Tibial nerve (tissue), 4 donors: Measurements from ENCODE around the gene CMTM8. TPM values are rescaled to one million over a fixed set of nuclear protein-coding genes. Genes with fewer than 3 reads are reported as not detected.
"Not testable (repeated sequence)": the region's sequence is repeated elsewhere in the genome, so short reads cannot be mapped to it uniquely, and the experiment has no call there.

Experiments
- DNase-seq, 2 donors: peaks; one replicate each; pipeline ENCODE4 v3.0.0-alpha.2; 2019; ENCODE audit warnings: low spot score in 2 of 2
- H3K27ac ChIP-seq, 4 donors: fragments of 200-600 bp; sonication (generic) in 3 of 4; one replicate each; pipeline ENCODE4 v1.5.1; 2017 to 2019; ENCODE audit warnings: mild to moderate bottlenecking in 1 of 4
- H3K27me3 ChIP-seq, 2 donors: fragments of 200-600 bp; sonication (generic) in 1 of 2; one replicate each; pipeline versions ENCODE4 v1.5.1 to v1.6.0; 2017 to 2019
- H3K36me3 ChIP-seq, 3 donors: fragments of 200-600 bp; sonication (generic); one replicate each; pipeline ENCODE4 v1.5.1; 2018 to 2019
- H3K4me1 ChIP-seq, 4 donors: fragments of 200-600 bp; sonication (generic) in 3 of 4; one replicate each; pipeline ENCODE4 v1.5.1; 2017 to 2019
- H3K4me3 ChIP-seq, 4 donors: fragments of 200-600 bp; sonication (generic) in 3 of 4; one replicate each; pipeline ENCODE4 v1.5.1; 2017 to 2019; ENCODE audit warnings: mild to moderate bottlenecking in 1 of 4, moderate library complexity in 1 of 4
- H3K9me3 ChIP-seq, 4 donors: fragments of 200-600 bp; sonication (generic) in 3 of 4; one replicate each; pipeline ENCODE4 v1.5.1; 2017 to 2019
- EP300 ChIP-seq, 2 donors: sonication (generic); formaldehyde crosslinking; IDR thresholded peaks; one replicate each; pipeline ENCODE4 v1.6.1; 2017; ENCODE audit warnings: antibody characterized with exemption in 2 of 2, mild to moderate bottlenecking in 1 of 2
- POLR2A ChIP-seq, 2 donors: fragments of 450-650 bp; IDR thresholded peaks; one replicate each; pipeline ENCODE4 v1.6.1; 2017; ENCODE audit warnings: antibody characterized with exemption in 2 of 2, mild to moderate bottlenecking in 2 of 2, moderate library complexity in 2 of 2
- WGBS, 2 donors: methylation state at CpG; one replicate each; pipeline ENCODE4 v1.1.5; 2018; 5-methylcytosine and 5-hydroxymethylcytosine counted together
- total RNA-seq, 4 donors: library from RNA; depleted of rRNA; stranded (reverse); fragments of >200 nt; gene quantifications; one replicate each; pipeline ENCODE4 v1.1.0, GENCODE V29; 2016
- TF ChIP-seq, protein P1 (sequence below), 5 experiments: fragments of 200-600 bp in 3 of 5; fragments of 450-650 bp in 2 of 5; sonication (generic) in 3 of 5; IDR thresholded peaks; one replicate each; pipeline ENCODE4 v1.5.1; 2016 to 2019; ENCODE audit warnings: antibody characterized with exemption in 5 of 5, mild to moderate bottlenecking in 3 of 5, moderate library complexity in 2 of 5

Gene CMTM8
- total RNA-seq, 4 donors from 2014 or later = 2.9 to 8.4 (median 7.3) TPM

GRCh38 chr3:32219537-32219936, 18.9 kb upstream of the CMTM8 start:
- DNase-seq = no peak
- WGBS, 2 donors = 75 to 95% methylated on average over 4 of the region's 4 CpGs
- TF ChIP-seq EP300 (IDR thresholded peaks at IDR 0.05) = no peak
- no peak for TF ChIP-seq POLR2A (IDR thresholded peaks at IDR 0.05)
- TF ChIP-seq, protein P1, sequence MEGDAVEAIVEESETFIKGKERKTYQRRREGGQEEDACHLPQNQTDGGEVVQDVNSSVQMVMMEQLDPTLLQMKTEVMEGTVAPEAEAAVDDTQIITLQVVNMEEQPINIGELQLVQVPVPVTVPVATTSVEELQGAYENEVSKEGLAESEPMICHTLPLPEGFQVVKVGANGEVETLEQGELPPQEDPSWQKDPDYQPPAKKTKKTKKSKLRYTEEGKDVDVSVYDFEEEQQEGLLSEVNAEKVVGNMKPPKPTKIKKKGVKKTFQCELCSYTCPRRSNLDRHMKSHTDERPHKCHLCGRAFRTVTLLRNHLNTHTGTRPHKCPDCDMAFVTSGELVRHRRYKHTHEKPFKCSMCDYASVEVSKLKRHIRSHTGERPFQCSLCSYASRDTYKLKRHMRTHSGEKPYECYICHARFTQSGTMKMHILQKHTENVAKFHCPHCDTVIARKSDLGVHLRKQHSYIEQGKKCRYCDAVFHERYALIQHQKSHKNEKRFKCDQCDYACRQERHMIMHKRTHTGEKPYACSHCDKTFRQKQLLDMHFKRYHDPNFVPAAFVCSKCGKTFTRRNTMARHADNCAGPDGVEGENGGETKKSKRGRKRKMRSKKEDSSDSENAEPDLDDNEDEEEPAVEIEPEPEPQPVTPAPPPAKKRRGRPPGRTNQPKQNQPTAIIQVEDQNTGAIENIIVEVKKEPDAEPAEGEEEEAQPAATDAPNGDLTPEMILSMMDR (IDR thresholded peaks at IDR 0.05) = no peak
- no peaks in the 10 kb centered on the region for H3K36me3 ChIP-seq
- no peak overlapping the region for H3K4me3 ChIP-seq
- H3K27me3 ChIP-seq = no peaks in the 10 kb centered on the region
- no peak overlapping the region for H3K27ac ChIP-seq
- H3K4me1 ChIP-seq = no peaks in the 10 kb centered on the region
- peaks cover 0 to 9% (median 2%) of the 10 kb centered on the region in 4 donors for H3K9me3 ChIP-seq

GRCh38 chr3:32220006-32220405, 18.5 kb upstream of the CMTM8 start:
- TF ChIP-seq POLR2A (IDR thresholded peaks at IDR 0.05) (no peak), EP300 (IDR thresholded peaks at IDR 0.05) (no peak)
- TF ChIP-seq, protein P1 (IDR thresholded peaks at IDR 0.05) = no peak
- no peaks in the 10 kb centered on the region for H3K27me3 ChIP-seq
- no peaks in the 10 kb centered on the region for H3K36me3 ChIP-seq
- no peak overlapping the region for H3K4me3 ChIP-seq
- DNase-seq = no peak
- WGBS, 2 donors = 85 to 100% methylated on average over 1 of the region's 1 CpG
- peaks cover 0 to 9% (median 2%) of the 10 kb centered on the region in 4 donors for H3K9me3 ChIP-seq
- H3K27ac ChIP-seq = no peak overlapping the region
- no peaks in the 10 kb centered on the region for H3K4me1 ChIP-seq

DNA sequence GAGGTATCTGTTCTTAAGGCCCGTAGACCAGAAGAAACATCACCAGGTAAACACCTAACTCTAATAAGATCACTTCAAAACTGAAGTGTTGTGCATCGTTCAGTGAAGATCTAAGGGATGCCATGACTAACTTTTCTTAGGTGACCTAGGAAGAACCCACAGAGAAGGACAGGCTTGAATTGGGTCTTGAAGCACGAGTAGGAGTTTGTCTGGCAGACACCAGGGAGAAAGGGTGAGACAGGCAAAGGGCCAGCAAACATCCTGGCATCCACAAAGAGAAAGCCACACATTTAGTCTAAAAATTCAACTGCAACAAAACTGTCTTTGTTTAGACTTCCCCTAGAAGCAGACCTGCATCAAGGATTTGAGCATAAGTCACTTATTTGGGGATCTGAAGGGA, 15.5 kb upstream of the CMTM8 start:
- Histone ChIP-seq H3K4me3 (no peak overlapping the region), H3K27ac (no peak overlapping the region), H3K36me3 (no peaks in the 10 kb centered on the region), H3K27me3 (no peaks in the 10 kb centered on the region), H3K9me3 (peaks cover 0 to 9% (median 2%) of the 10 kb centered on the region in 4 donors), H3K4me1 (peaks cover 0 to 7% (median 0%) of the 10 kb centered on the region in 4 donors)
- TF ChIP-seq, protein P1 (IDR thresholded peaks at IDR 0.05) = no peak
- no peak for DNase-seq
- 82 to 91% methylated on average over 3 of the region's 3 CpGs for WGBS, 2 donors

DNA sequence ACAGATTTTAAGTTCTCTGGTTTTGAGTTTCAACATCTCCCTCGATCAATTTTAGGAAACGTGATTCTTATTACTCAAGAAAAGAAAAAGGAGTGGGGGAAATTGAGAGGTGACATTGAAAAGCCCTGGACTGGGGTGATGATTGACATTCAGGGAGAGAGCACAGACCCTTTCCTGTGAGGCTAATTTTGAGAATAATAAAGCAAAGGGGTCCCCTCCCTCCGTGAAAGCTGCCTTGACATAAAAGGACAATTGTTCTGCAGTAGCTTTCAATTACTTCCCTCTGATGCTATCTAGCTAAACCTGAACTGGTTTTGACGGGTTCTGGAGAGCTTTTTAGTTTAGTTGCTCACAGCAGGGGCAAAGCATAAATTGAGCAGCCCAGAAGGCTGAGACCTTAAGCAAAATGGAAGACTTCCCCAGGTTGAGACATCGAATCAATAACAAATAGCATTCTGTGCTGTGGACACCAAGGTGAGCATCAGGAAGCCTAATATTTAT, 14.4 kb upstream of the CMTM8 start:
- 31 to 38% methylated on average over 5 of the region's 5 CpGs for WGBS, 2 donors
- peaks cover 0 to 7% (median 2%) of the 10 kb centered on the region in 4 donors for H3K9me3 ChIP-seq
- TF ChIP-seq, protein P1 (IDR thresholded peaks at IDR 0.05) = no peak
- TF ChIP-seq EP300 (IDR thresholded peaks at IDR 0.05) = no peak
- TF ChIP-seq POLR2A (IDR thresholded peaks at IDR 0.05) = no peak

GRCh38 chr3:32226875-32227500, 11.5 kb upstream of the CMTM8 start:
- TF ChIP-seq POLR2A (IDR thresholded peaks at IDR 0.05) (no peak), EP300 (IDR thresholded peaks at IDR 0.05) (no peak)
- no peaks in the 10 kb centered on the region for H3K36me3 ChIP-seq
- 57 to 62% methylated on average over 2 of the region's 2 CpGs for WGBS, 2 donors

More for the DNA sequence above, 14.4 kb upstream of the CMTM8 start:
- H3K4me1 ChIP-seq = peaks cover 0 to 7% (median 0%) of the 10 kb centered on the region in 4 donors
- no peak overlapping the region for H3K27ac ChIP-seq
- DNase-seq = no peak
- no peaks in the 10 kb centered on the region for H3K27me3 ChIP-seq
- H3K4me3 ChIP-seq = no peak overlapping the region
- no peaks in the 10 kb centered on the region for H3K36me3 ChIP-seq

DNA sequence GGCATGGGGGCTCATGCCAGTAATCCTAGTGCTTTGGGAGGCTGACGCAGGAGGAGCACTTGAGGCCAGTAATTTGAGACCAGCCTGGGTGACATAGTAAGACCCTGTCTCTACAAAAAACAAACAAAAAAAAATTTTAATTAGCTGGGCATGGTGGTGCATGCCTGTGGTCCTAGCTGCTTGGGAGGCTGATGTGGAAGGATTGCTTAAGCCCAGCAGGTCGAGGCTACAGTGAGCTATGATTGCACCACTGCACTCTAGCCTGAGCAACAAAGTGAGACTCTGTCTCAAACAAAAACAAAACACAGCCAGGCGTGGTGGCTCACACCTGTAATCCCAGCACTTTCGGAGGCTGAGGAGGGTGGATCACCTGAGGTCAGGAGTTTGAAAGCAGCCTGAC, 9.7 kb upstream of the CMTM8 start:
- not testable (repeated sequence) for H3K9me3 ChIP-seq

More at GRCh38 chr3:32226875-32227500, 11.5 kb upstream of the CMTM8 start:
- Histone ChIP-seq H3K27ac (no peak overlapping the region), H3K4me3 (no peak overlapping the region), H3K4me1 (peaks cover 0 to 7% (median 0%) of the 10 kb centered on the region in 4 donors), H3K9me3 (no peaks in the 10 kb centered on the region), H3K27me3 (no peaks in the 10 kb centered on the region)
- no peak for DNase-seq

More for the DNA sequence above, 9.7 kb upstream of the CMTM8 start:
- not testable (repeated sequence) for H3K27me3 ChIP-seq, H3K27ac ChIP-seq, DNase-seq, H3K4me1 ChIP-seq, H3K36me3 ChIP-seq, H3K4me3 ChIP-seq
- 85 to 91% methylated on average over 4 of the region's 4 CpGs for WGBS, 2 donors
